ENCODE data around the gene PTPRM. TPM values are rescaled to one million over a fixed set of nuclear protein-coding genes. Genes with fewer than 3 reads are reported as not detected.

The PTPRM gene
- polyA plus RNA-seq, 3 donors: 0.04 to 2.1 (median 0.66) TPM

- H2AFZ ChIP-seq (ENCODE audit: insufficient read depth, low read depth, low read length, poor library complexity, severe bottlenecking): no peak overlapping the region
Observed at GRCh38 chr18:8232791-8233190, 665.7 kb downstream of the PTPRM start.

GRCh38 chr18:8235894-8236293 lies 668.8 kb downstream of the PTPRM start:
- H3K4me3 Mint-ChIP-seq: no peak overlapping the region
- no peak for TF ChIP-seq CTCF (IDR thresholded peaks at IDR 0.05)
- Histone ChIP-seq H3K4me1 (ENCODE audit: control insufficient read depth in 1 of 2, insufficient read depth in 2 of 2, low read length in 2 of 2) (no peaks in the 10 kb centered on the region), H3K9ac (ENCODE audit: insufficient read depth, low read length, poor library complexity, severe bottlenecking) (no peak overlapping the region), H3K36me3 (replicated peaks in 1 of 2; ENCODE audit: control insufficient read depth in 1 of 2, insufficient read depth in 2 of 2, low read length in 2 of 2) (no peaks in the 10 kb centered on the region), H3K27me3 (ENCODE audit: control insufficient read depth in 2 of 2, insufficient read depth in 2 of 2, low read length in 2 of 2) (no peaks in the 10 kb centered on the region), H2AFZ (ENCODE audit: insufficient read depth, low read depth, low read length, poor library complexity, severe bottlenecking) (no peak overlapping the region), H4K20me1 (ENCODE audit: insufficient read depth, low read length) (no peaks in the 10 kb centered on the region), H3K4me2 (replicated peaks; ENCODE audit: extremely low read depth, low read length, poor library complexity, severe bottlenecking) (no peak overlapping the region), H3K9me3 (replicated peaks in 1 of 2; ENCODE audit: control insufficient read depth in 1 of 2, insufficient read depth in 1 of 2, low read length in 2 of 2) (no peaks in the 10 kb centered on the region), H3K27ac (ENCODE audit: low read depth in 1 of 2, low read length in 2 of 2) (no peak overlapping the region), H3K79me2 (ENCODE audit: insufficient read depth, low read length) (no peaks in the 10 kb centered on the region), H3K4me3 (replicated peaks in 1 of 3; ENCODE audit: low read depth in 2 of 3, low read length in 3 of 3) (no peak overlapping the region)
- no peaks in the 10 kb centered on the region for H3K36me3 Mint-ChIP-seq
- intact Hi-C loops (cut with micrococcal nuclease): no loop called here
- peaks cover 0 to 7% (median 3%) of the 10 kb centered on the region in 7 donors for H3K9me3 Mint-ChIP-seq
- WGBS (ENCODE audit: insufficient coverage): no CpG with 5 or more reads among the region's 3 CpGs
- peaks cover 1 to 5% (median 2%) of the 10 kb centered on the region in 3 donors for H3K27me3 Mint-ChIP-seq (ENCODE audit: low read depth in 3 of 3)
- no peak overlapping the region for H3K27ac Mint-ChIP-seq
- no peak for DNase-seq
- H3K4me1 Mint-ChIP-seq: no peaks in the 10 kb centered on the region

More at GRCh38 chr18:8232791-8233190, 665.7 kb downstream of the PTPRM start:
- peaks cover 0 to 5% (median 2%) of the 10 kb centered on the region in 3 donors for H3K27me3 Mint-ChIP-seq (ENCODE audit: low read depth in 3 of 3)
- Histone ChIP-seq H3K27ac (ENCODE audit: low read depth in 1 of 2, low read length in 2 of 2) (no peak overlapping the region), H4K20me1 (ENCODE audit: insufficient read depth, low read length) (no peaks in the 10 kb centered on the region), H3K79me2 (ENCODE audit: insufficient read depth, low read length) (no peaks in the 10 kb centered on the region), H3K4me2 (replicated peaks; ENCODE audit: extremely low read depth, low read length, poor library complexity, severe bottlenecking) (no peak overlapping the region), H3K4me1 (ENCODE audit: control insufficient read depth in 1 of 2, insufficient read depth in 2 of 2, low read length in 2 of 2) (no peaks in the 10 kb centered on the region), H3K9ac (ENCODE audit: insufficient read depth, low read length, poor library complexity, severe bottlenecking) (no peak overlapping the region), H3K4me3 (replicated peaks in 1 of 3; ENCODE audit: low read depth in 2 of 3, low read length in 3 of 3) (no peak overlapping the region), H3K9me3 (replicated peaks in 1 of 2; ENCODE audit: control insufficient read depth in 1 of 2, insufficient read depth in 1 of 2, low read length in 2 of 2) (no peaks in the 10 kb centered on the region), H3K36me3 (replicated peaks in 1 of 2; ENCODE audit: control insufficient read depth in 1 of 2, insufficient read depth in 2 of 2, low read length in 2 of 2) (no peaks in the 10 kb centered on the region), H3K27me3 (ENCODE audit: control insufficient read depth in 2 of 2, insufficient read depth in 2 of 2, low read length in 2 of 2) (no peaks in the 10 kb centered on the region)
- 90% methylated on average over 4 of the region's 4 CpGs for WGBS (ENCODE audit: insufficient coverage)
- intact Hi-C loops (cut with micrococcal nuclease): no loop called here
- no peak for DNase-seq
- no peaks in the 10 kb centered on the region for H3K36me3 Mint-ChIP-seq
- peaks cover 0 to 7% (median 3%) of the 10 kb centered on the region in 7 donors for H3K9me3 Mint-ChIP-seq
- no peak overlapping the region for H3K27ac Mint-ChIP-seq
- TF ChIP-seq CTCF (IDR thresholded peaks at IDR 0.05): no peak
- no peaks in the 10 kb centered on the region for H3K4me1 Mint-ChIP-seq
- no peak overlapping the region for H3K4me3 Mint-ChIP-seq
